Lower leg skin (tissue), 4 donors: ENCODE data around the gene TTC21B. TPM values are rescaled to one million over a fixed set of nuclear protein-coding genes. Genes with fewer than 3 reads are reported as not detected.

ENCODE experiments used
- DNase-seq, 2 donors: peaks; one replicate each; pipeline ENCODE4 v3.0.0-alpha.2; 2019; ENCODE audit warnings: low spot score in 2 of 2
- H3K4me3 ChIP-seq: fragments of 200-600 bp; sonication (generic); 2 replicates; pipeline ENCODE4 v1.5.1; 2017; ENCODE audit warnings: mild to moderate bottlenecking, low read depth; ENCODE audit not compliant: poor library complexity, severe bottlenecking
- POLR2A ChIP-seq, 2 donors: fragments of 450-650 bp; IDR thresholded peaks; one replicate each; pipeline ENCODE4 v1.6.1; 2016 to 2017; ENCODE audit warnings: antibody characterized with exemption in 2 of 2, mild to moderate bottlenecking in 1 of 2, moderate library complexity in 1 of 2
- WGBS, 2 donors: methylation state at CpG; one replicate each; pipeline ENCODE4 v1.1.5; 2018; 5-methylcytosine and 5-hydroxymethylcytosine counted together
- intact Hi-C: fragments of 100-400 bp; cut with DNase I; formaldehyde crosslinking; loops from one replicate; pipeline ENCODE4 v1.15.0; 2023; ENCODE audit warnings: low total_unique reads
- total RNA-seq, 4 donors: library from RNA; depleted of rRNA; stranded (reverse); fragments of >200 nt; gene quantifications; one replicate each; pipeline ENCODE4 v1.1.0, GENCODE V29; 2016
- TF ChIP-seq, protein P1 (sequence below), 3 donors: fragments of 450-650 bp; IDR thresholded peaks; one replicate each; pipeline ENCODE4 v1.5.1; 2016; ENCODE audit warnings: antibody characterized with exemption in 3 of 3, mild to moderate bottlenecking in 3 of 3, moderate library complexity in 2 of 3

TTC21B gene
- total RNA-seq, 4 donors from 2014 or later = 18.5 to 30.2 (median 29.5) TPM

DNA sequence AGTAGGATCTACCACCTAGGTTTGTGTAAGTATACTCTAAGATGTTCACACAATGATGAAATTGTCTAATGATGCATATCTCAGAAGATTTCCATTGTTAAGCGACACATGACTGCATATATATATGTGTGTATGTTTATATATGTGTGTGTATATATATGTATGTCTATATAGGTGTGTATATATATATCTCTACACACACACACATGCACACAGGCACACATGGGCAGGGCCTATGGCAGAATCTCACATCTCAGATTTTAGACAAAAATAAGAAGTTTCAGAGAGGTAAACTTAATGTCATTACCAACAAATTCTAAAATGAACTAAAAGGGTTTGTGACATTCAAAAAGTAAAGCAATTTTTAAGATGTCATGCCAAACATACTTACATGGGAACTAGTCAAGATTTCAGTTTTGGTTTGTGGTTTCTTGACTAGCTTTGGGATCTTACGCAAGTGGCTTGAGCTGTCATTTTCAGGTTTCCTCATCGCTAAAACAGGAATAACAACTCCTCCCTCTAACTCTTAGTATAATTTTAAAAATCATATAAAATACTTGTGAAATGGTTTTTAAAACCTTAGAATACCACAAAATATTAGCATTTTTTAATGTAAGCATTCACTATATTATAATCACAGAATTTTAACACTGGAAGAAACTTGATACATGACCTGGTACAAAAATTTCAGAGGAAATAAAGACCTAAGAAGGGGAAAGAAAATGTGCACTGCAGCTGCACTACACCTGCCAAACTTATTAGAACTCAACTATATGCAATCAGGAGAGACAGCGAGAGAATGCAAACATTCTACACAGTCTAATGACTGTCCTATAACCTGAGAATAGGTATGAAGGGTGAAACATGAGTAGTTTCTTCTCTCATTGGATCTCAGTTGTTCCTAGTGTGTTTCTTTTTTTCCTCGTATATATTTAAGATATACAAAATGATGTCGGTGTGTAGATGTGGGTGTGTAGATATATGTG, 75.7 kb downstream of the TTC21B start:
- TF ChIP-seq POLR2A (IDR thresholded peaks at IDR 0.05) = no peak
- TF ChIP-seq, protein P1, sequence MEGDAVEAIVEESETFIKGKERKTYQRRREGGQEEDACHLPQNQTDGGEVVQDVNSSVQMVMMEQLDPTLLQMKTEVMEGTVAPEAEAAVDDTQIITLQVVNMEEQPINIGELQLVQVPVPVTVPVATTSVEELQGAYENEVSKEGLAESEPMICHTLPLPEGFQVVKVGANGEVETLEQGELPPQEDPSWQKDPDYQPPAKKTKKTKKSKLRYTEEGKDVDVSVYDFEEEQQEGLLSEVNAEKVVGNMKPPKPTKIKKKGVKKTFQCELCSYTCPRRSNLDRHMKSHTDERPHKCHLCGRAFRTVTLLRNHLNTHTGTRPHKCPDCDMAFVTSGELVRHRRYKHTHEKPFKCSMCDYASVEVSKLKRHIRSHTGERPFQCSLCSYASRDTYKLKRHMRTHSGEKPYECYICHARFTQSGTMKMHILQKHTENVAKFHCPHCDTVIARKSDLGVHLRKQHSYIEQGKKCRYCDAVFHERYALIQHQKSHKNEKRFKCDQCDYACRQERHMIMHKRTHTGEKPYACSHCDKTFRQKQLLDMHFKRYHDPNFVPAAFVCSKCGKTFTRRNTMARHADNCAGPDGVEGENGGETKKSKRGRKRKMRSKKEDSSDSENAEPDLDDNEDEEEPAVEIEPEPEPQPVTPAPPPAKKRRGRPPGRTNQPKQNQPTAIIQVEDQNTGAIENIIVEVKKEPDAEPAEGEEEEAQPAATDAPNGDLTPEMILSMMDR (IDR thresholded peaks at IDR 0.05) = no peak
- no peak overlapping the region for H3K4me3 ChIP-seq
- 79 to 81% methylated on average over 6 of the region's 6 CpGs for WGBS, 2 donors
- no peak for DNase-seq
- intact Hi-C loops = no loop called here

DNA sequence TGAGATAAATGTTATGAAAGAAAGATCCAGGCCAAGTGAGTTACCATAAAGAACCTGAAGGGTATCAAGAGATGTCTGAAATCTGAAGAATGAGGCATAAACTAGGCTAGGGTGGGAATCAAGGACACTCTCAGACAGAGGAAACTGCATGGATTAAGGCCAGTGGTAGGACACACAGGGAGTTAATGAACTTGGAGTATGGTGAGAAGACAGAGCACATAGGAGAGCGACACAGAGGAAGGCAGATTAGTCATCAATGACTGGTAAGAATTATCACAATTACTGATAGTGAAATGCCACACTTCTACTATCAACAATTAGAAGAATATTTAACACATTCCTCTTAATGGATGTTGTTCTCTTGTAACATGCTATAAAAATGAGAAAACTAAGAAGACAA, 76.9 kb downstream of the TTC21B start:
- no peak for TF ChIP-seq POLR2A (IDR thresholded peaks at IDR 0.05)
- TF ChIP-seq, protein P1 (IDR thresholded peaks at IDR 0.05) = no peak
- WGBS, 2 donors = 19 to 31% methylated on average over 1 of the region's 1 CpG
- intact Hi-C loops = no loop called here
- no peak for DNase-seq
- H3K4me3 ChIP-seq = no peak overlapping the region

DNA sequence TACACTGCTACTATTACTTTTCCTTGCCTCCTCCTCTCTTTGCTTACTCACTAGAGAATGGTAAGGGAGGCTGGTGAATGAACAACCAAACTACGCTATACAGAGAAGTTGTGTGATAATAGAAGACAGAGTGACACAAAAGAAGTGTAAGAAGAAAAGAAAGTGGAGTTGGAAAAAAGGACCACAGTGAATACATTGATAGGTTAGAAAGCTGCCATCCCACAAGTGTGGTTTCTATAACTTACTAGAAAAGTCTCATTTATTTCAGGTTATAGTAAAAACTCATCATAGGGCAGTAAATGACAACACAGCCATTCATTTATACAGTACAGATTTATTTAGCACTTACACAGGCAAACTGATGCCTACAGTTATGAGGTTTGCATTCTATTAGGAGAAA, 77.3 kb downstream of the TTC21B start:
- H3K4me3 ChIP-seq = no peak overlapping the region
- intact Hi-C loops = no loop called here
- WGBS, 2 donors = 93 to 100% methylated on average over 1 of the region's 1 CpG
- DNase-seq = no peak
- no peak for TF ChIP-seq POLR2A (IDR thresholded peaks at IDR 0.05)
- TF ChIP-seq, protein P1 (IDR thresholded peaks at IDR 0.05) = no peak

DNA sequence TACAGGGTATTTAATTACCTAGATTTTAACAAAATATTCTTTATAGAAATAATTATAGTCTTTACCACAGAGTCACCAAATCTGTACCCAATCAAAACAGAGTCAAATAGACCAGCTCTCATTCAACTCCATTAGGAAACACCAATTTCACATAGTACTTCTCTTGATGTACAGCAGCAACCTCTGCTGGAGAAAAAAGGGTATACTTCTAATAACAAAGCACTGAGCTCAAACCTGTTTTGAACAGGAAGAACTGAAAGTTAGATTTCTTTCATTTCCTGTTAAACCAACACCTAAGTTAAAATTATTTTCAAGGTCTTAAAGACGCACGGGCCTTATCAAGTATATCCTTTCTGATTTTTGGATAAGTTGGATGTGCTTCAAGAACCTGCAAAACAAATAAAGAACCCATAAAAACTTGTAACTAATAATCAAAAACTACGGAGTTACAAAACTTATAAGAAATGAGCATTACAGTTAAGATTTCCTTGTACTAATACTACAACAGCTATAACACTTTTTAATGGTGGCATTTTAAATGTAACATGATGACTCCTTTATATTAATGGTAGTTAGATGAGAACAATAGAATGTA, 79.0 kb downstream of the TTC21B start:
- no peak overlapping the region for H3K4me3 ChIP-seq
- 45 to 51% methylated on average over 3 of the region's 3 CpGs for WGBS, 2 donors
- no peak for TF ChIP-seq POLR2A (IDR thresholded peaks at IDR 0.05)
- TF ChIP-seq, protein P1 (IDR thresholded peaks at IDR 0.05) = no peak
- no peak for DNase-seq
- intact Hi-C loops = no loop called here

DNA sequence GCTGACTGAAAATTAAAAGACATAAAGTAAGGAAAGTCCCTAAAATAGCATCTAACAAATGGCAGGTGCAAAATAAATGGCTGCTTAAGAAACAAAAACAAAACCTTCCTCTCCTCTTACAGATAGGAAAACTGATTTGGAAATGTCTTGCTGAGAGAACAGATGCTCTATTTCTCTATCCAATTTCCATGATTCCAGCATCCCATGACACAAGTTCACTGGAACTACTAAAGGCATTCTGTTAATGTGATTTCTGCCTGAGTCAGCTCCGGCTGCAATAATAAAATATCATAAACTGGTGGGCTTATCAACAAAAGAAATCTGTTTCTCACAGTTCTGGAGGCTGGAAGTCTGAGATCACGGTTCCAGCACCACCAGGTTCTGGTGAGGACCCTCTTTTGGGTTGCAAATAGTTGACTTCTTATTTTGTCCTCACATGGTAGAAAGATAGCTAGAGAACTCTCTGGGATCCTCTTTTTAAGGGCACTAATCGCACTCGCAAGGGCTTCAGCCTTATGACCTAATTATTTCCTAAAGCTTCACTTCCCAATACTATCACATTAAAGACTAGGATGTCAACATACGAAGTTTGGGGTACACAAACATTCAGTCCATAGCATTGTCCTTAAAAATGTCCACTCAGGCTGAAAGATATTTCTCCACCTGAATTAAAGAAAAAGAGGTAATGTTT, 81.3 kb downstream of the TTC21B start:
- H3K4me3 ChIP-seq = no peak overlapping the region
- intact Hi-C loops = no loop called here
- no peak for DNase-seq
- TF ChIP-seq, protein P1 (IDR thresholded peaks at IDR 0.05) = no peak
- no peak for TF ChIP-seq POLR2A (IDR thresholded peaks at IDR 0.05)
- 92 to 96% methylated on average over 5 of the region's 5 CpGs for WGBS, 2 donors
